Cardiac muscle cell (in vitro differentiated cells and primary cell): ENCODE measurements around the gene KLHL15. TPM values are rescaled to one million over a fixed set of nuclear protein-coding genes. Genes with fewer than 3 reads are reported as not detected.

Experiments used
- DNase-seq, 2 donors: peaks; one replicate each; pipeline versions ENCODE4 v3.0.0 to v3.0.0-alpha.2; 2010 to 2017; ENCODE audit warnings: low read depth in 1 of 2, low spot score in 1 of 2
- H3K27ac ChIP-seq: fragments of 200-600 bp; sonication (generic); 2 replicates; pipeline ENCODE4 v1.5.1; 2016
- H3K27me3 ChIP-seq: fragments of 200-600 bp; sonication (generic); 2 replicates; pipeline ENCODE4 v1.6.0; 2016; ENCODE audit warnings: control low read depth
- H3K36me3 ChIP-seq: fragments of 200-600 bp; sonication (generic); 2 replicates; pipeline ENCODE4 v1.5.1; 2016; ENCODE audit warnings: control low read depth
- H3K4me1 ChIP-seq: fragments of 200-600 bp; sonication (generic); 2 replicates; pipeline ENCODE4 v1.8.1; 2017; ENCODE audit warnings: low read depth, mild to moderate bottlenecking, mixed run types
- H3K4me3 ChIP-seq: fragments of 200-600 bp; sonication (generic); 2 replicates; pipeline ENCODE4 v1.5.1; 2016; ENCODE audit warnings: mild to moderate bottlenecking
- H3K9me3 ChIP-seq: fragments of 200-600 bp; sonication (generic); 2 replicates; pipeline ENCODE4 v1.5.1; 2017; ENCODE audit warnings: low read depth, mild to moderate bottlenecking, control low read depth
- CTCF ChIP-seq: IDR thresholded peaks from 2 replicates; pipeline ENCODE4 v1.5.1; 2012; ENCODE audit warnings: low read depth, mild to moderate bottlenecking, low read length
- polyA plus RNA-seq: library from polyadenylated mRNA; unstranded; fragments of >200 nt; fragmentation: Nextera tagmentation; extraction: Ambion mirVana; gene quantifications from 2 replicates; pipeline ENCODE4 v1.2.1, GENCODE V29; 2016
- total RNA-seq: library from RNA; depleted of rRNA; stranded (reverse); fragments of >200 nt; gene quantifications from 2 replicates; pipeline ENCODE4 v1.2.3, GENCODE V29; 2016

The KLHL15 gene
- total and polyA plus RNA-seq, 2 experiments from 2014 or later = 3.5 to 15.8 TPM

GRCh38 chrX:23952984-23953907, 73.7 kb downstream of the KLHL15 start:
- Histone ChIP-seq H3K27me3 (no peaks in the 10 kb centered on the region), H3K4me3 (no peak overlapping the region), H3K9me3 (no peaks in the 10 kb centered on the region), H3K36me3 (no peaks in the 10 kb centered on the region), H3K27ac (peak overlapping the region; percentile 36), H3K4me1 (no peaks in the 10 kb centered on the region)
- DNase-seq = peak in 1 of 2 donors; percentile 5
- no peak for TF ChIP-seq CTCF

- no peaks in the 10 kb centered on the region for H3K4me1 ChIP-seq
- TF ChIP-seq CTCF = no peak
- H3K27me3 ChIP-seq = no peaks in the 10 kb centered on the region
- no peak overlapping the region for H3K4me3 ChIP-seq
- H3K36me3 ChIP-seq = no peaks in the 10 kb centered on the region
- no peak overlapping the region for H3K27ac ChIP-seq
- H3K9me3 ChIP-seq = no peaks in the 10 kb centered on the region
- DNase-seq = no peak
Observed at GRCh38 chrX:23952391-23952790, 74.6 kb downstream of the KLHL15 start.

- Histone ChIP-seq H3K4me1 (no peaks in the 10 kb centered on the region), H3K27ac (no peak overlapping the region), H3K9me3 (no peaks in the 10 kb centered on the region), H3K27me3 (no peaks in the 10 kb centered on the region), H3K4me3 (no peak overlapping the region), H3K36me3 (no peaks in the 10 kb centered on the region)
- TF ChIP-seq CTCF = no peak
- DNase-seq = no peak
Observed at GRCh38 chrX:23945206-23945605, 81.8 kb downstream of the KLHL15 start.

- Histone ChIP-seq H3K27me3 (no peaks in the 10 kb centered on the region), H3K36me3 (no peaks in the 10 kb centered on the region), H3K27ac (no peak overlapping the region), H3K4me1 (no peaks in the 10 kb centered on the region), H3K4me3 (no peak overlapping the region), H3K9me3 (no peaks in the 10 kb centered on the region)
- DNase-seq = no peak
- no peak for TF ChIP-seq CTCF
Observed at GRCh38 chrX:23944234-23944633, 82.8 kb downstream of the KLHL15 start.

GRCh38 chrX:23939203-23939602, 87.8 kb downstream of the KLHL15 start:
- Histone ChIP-seq H3K4me3 (no peak overlapping the region), H3K27ac (no peak overlapping the region), H3K27me3 (no peaks in the 10 kb centered on the region), H3K9me3 (no peaks in the 10 kb centered on the region), H3K36me3 (no peaks in the 10 kb centered on the region), H3K4me1 (no peaks in the 10 kb centered on the region)
- no peak for DNase-seq
- TF ChIP-seq CTCF = no peak
